HepG2 (cell line): ENCODE data around the gene TAPBP. TPM values are rescaled to one million over a fixed set of nuclear protein-coding genes. Genes with fewer than 3 reads are reported as not detected.

Experiments used
- CBX5 ChIP-seq: sonication (generic); formaldehyde crosslinking; IDR thresholded peaks from 2 replicates; pipeline ENCODE4 v1.4.0; 2020; ENCODE audit warnings: missing genetic modification reagents, borderline replicate concordance
- HMGXB3 ChIP-seq: sonication (generic); formaldehyde crosslinking; IDR thresholded peaks from 2 replicates; pipeline ENCODE4 v1.4.0; 2020; ENCODE audit warnings: missing genetic modification reagents, borderline replicate concordance
- KLF16 ChIP-seq, 2 experiments: sonication (generic) in 1 of 2; formaldehyde crosslinking in 1 of 2; IDR thresholded peaks; 2 replicates each; pipeline versions ENCODE4 v1.6.1 to v1.8.0; 2016 to 2023; ENCODE audit warnings: missing genetic modification reagents in 2 of 2, missing compliant biosample characterization in 1 of 2
- RXRA ChIP-seq: sonication (generic); formaldehyde crosslinking; IDR thresholded peaks from 2 replicates; pipeline ENCODE4 v1.5.1; 2020; ENCODE audit warnings: missing genetic modification reagents
- SP4 ChIP-seq: sonication (generic); formaldehyde crosslinking; IDR thresholded peaks from 2 replicates; pipeline ENCODE4 v1.8.1; 2023; ENCODE audit warnings: mild to moderate bottlenecking, missing genetic modification reagents
- ZHX2 ChIP-seq, 2 experiments: sonication (generic) in 1 of 2; formaldehyde crosslinking in 1 of 2; IDR thresholded peaks; 2 replicates each; pipeline versions ENCODE4 v1.6.1 to v1.9.0; 2014 to 2022; ENCODE audit warnings: antibody characterized with exemption in 1 of 2, borderline replicate concordance in 1 of 2, inconsistent platforms in 1 of 2, low read depth in 1 of 2, missing genetic modification reagents in 1 of 2
- ZNF280B ChIP-seq: sonication (generic); formaldehyde crosslinking; IDR thresholded peaks from 2 replicates; pipeline ENCODE4 v1.5.0; 2020; ENCODE audit warnings: missing genetic modification reagents, mild to moderate bottlenecking, borderline replicate concordance
- ZNF546 ChIP-seq: sonication (generic); formaldehyde crosslinking; conservative IDR thresholded peaks from 2 replicates; pipeline ENCODE4 v1.8.1; 2023; ENCODE audit warnings: mild to moderate bottlenecking, missing genetic modification reagents
- ZNF660 ChIP-seq: sonication (generic); formaldehyde crosslinking; IDR thresholded peaks from 2 replicates; pipeline ENCODE4 v1.5.1; 2020; ENCODE audit warnings: mild to moderate bottlenecking, low read depth, missing genetic modification reagents, borderline replicate concordance
- polyA plus RNA-seq, 8 experiments: library from polyadenylated mRNA; depleted of rRNA in 3 of 8; stranded (reverse) in 7 of 8; unstranded in 1 of 8; fragments of >200 nt; fragmentation: Illumina TruSeq in 4 of 8; extraction: Trizol in 4 of 8; gene quantifications; 2 replicates each; pipeline versions ENCODE4 v1.2.1 to v1.2.3, GENCODE V29; 2011 to 2016; ENCODE audit warnings: low read depth in 4 of 8, missing spikeins in 1 of 8, mixed read lengths in 1 of 8; ENCODE audit not compliant: insufficient read depth in 1 of 8
- total RNA-seq, 5 experiments: library from RNA; depleted of rRNA; stranded (reverse); fragments of >200 nt; fragmentation: Illumina TruSeq; extraction: Trizol; gene quantifications; 2 replicates each; pipeline ENCODE4 v1.2.3, GENCODE V29; 2016; ENCODE audit warnings: low read depth in 1 of 5
- TF ChIP-seq, protein P1 (sequence below): sonication (generic); formaldehyde crosslinking; IDR thresholded peaks from 2 replicates; pipeline ENCODE4 v1.5.0; 2020; ENCODE audit warnings: missing genetic modification reagents
- TF ChIP-seq, protein P2 (sequence below): sonication (generic); formaldehyde crosslinking; IDR thresholded peaks from 2 replicates; pipeline ENCODE4 v1.4.0; 2020; ENCODE audit warnings: missing genetic modification reagents, borderline replicate concordance

Gene TAPBP
- total and polyA plus RNA-seq, 2 of the 13 experiments (the other 11 are each of a cell fraction or from before 2014, with no cell fraction given), result 27.4 to 32.3 TPM

DNA sequence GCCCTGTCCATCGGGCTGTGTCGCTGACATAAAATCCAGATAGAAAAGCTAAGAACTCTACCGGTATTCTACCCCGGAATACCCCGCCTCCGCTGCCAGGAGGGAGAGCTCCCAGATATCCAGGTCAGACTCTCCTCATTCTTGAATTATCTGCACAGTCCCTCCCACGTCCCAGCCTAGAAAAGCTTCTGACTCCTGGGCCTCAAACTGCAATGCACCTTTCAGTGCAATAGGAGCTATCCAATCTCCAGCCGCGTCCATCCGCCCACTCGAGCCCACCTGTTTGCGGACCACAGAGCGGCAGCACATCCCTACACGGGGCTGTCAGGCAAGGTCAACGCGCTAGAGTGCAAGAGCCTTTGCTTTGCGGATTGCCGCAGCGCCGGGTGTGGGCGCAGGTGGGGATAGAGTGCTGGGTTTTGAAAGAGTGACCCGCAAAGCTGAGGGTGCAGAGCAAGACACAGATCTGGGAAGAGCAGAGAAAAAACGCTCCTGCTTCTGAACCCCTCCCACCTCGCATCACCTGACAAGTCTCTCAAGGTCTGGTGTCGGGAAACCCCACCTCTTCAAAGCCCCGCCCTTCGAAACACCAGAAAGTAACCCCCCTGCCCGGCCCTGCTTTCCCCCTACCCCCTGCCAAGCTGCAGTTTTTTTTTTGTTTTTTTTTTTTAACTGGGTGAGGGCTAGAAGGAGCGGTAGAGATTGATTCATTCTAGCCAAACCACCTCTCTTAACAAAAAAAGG is 1.3 kb downstream of the TAPBP start (continued):
- no peak for TF ChIP-seq ZHX2 (IDR thresholded peaks at IDR 0.05; ENCODE audit: low read depth)
- no peak for TF ChIP-seq ZHX2 (CRISPR knock-in tag; IDR thresholded peaks at IDR 0.05; ENCODE audit: borderline replicate concordance)
- TF ChIP-seq ZNF546 (CRISPR knock-in tag), result no peak
- TF ChIP-seq, protein P1, sequence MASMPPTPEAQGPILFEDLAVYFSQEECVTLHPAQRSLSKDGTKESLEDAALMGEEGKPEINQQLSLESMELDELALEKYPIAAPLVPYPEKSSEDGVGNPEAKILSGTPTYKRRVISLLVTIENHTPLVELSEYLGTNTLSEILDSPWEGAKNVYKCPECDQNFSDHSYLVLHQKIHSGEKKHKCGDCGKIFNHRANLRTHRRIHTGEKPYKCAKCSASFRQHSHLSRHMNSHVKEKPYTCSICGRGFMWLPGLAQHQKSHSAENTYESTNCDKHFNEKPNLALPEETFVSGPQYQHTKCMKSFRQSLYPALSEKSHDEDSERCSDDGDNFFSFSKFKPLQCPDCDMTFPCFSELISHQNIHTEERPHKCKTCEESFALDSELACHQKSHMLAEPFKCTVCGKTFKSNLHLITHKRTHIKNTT, result no peak
- no peak for TF ChIP-seq ZNF280B (CRISPR knock-in tag)
- peak in 1 of 2 experiments; percentile 75; a peak in 2 of 4 replicates for TF ChIP-seq KLF16 (CRISPR knock-in tag; IDR thresholded peaks at IDR 0.05)
- TF ChIP-seq RXRA, result peak; percentile 96
- TF ChIP-seq HMGXB3 (CRISPR knock-in tag), result 0 out of 2 replicates have a peak, but pooled peaks have one; percentile 37
- TF ChIP-seq ZNF660 (CRISPR knock-in tag), result no peak
- no peak for TF ChIP-seq SP4 (CRISPR knock-in tag)
- TF ChIP-seq, protein P2, sequence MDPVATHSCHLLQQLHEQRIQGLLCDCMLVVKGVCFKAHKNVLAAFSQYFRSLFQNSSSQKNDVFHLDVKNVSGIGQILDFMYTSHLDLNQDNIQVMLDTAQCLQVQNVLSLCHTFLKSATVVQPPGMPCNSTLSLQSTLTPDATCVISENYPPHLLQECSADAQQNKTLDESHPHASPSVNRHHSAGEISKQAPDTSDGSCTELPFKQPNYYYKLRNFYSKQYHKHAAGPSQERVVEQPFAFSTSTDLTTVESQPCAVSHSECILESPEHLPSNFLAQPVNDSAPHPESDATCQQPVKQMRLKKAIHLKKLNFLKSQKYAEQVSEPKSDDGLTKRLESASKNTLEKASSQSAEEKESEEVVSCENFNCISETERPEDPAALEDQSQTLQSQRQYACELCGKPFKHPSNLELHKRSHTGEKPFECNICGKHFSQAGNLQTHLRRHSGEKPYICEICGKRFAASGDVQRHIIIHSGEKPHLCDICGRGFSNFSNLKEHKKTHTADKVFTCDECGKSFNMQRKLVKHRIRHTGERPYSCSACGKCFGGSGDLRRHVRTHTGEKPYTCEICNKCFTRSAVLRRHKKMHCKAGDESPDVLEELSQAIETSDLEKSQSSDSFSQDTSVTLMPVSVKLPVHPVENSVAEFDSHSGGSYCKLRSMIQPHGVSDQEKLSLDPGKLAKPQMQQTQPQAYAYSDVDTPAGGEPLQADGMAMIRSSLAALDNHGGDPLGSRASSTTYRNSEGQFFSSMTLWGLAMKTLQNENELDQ (CRISPR knock-in tag), result peak; percentile 17; the same call in 1 of the 2 replicates
- peak; percentile 39; the same call in 1 of the 2 replicates for TF ChIP-seq CBX5 (CRISPR knock-in tag)
